BE2C (cell line): ENCODE measurements around the gene SPINK4. TPM values are rescaled to one million over a fixed set of nuclear protein-coding genes. Genes with fewer than 3 reads are reported as not detected.

Experiments
- DNase-seq: peaks from one replicate; pipeline ENCODE4 v3.0.0-alpha.2; 2020
- H3K27me3 ChIP-seq: fragments of 250-450 bp; sonication (Bioruptor Pico); 2 replicates; pipeline ENCODE4 v1.5.1; 2020; ENCODE audit warnings: mild to moderate bottlenecking
- H3K36me3 ChIP-seq: fragments of 250-450 bp; sonication (Bioruptor Pico); 2 replicates; pipeline ENCODE4 v1.5.1; 2020; ENCODE audit warnings: mild to moderate bottlenecking
- H3K4me1 ChIP-seq: fragments of 250-450 bp; sonication (Bioruptor Pico); 2 replicates; pipeline ENCODE4 v1.5.1; 2020
- H3K4me3 ChIP-seq: 2 replicates; pipeline ENCODE4 v1.5.1; 2011; ENCODE audit warnings: low read depth, low read length
- H3K9me3 ChIP-seq: fragments of 250-450 bp; sonication (Bioruptor Pico); 2 replicates; pipeline ENCODE4 v1.5.1; 2020
- CTCF ChIP-seq: IDR thresholded peaks from 2 replicates; pipeline ENCODE4 v1.5.1; 2012; ENCODE audit warnings: mild to moderate bottlenecking, low read depth, low read length
- polyA plus RNA-seq: library from polyadenylated mRNA; unstranded; fragments of >200 nt; gene quantifications from one replicate; pipeline ENCODE4 v1.2.1, GENCODE V29; 2012; ENCODE audit warnings: low read depth, missing spikeins; ENCODE audit not compliant: insufficient read length, insufficient read depth

Gene SPINK4
- polyA plus RNA-seq, result not detected

GRCh38 chr9:33239921-33240320 is at the start of gene SPINK4:
Gene SPINK4, plus strand, starts transcription at chr9:33240167. Its CDS starts 42 bp downstream, at chr9:33240209.
- no peak within 1 kb of the TSS for H3K4me3 ChIP-seq
- no peaks in the 10 kb centered on the region for H3K27me3 ChIP-seq
- H3K36me3 ChIP-seq, result no peaks in the 10 kb centered on the region
- DNase-seq, result peak; percentile 40
- TF ChIP-seq CTCF, result no peak
- peaks cover 7% of the 10 kb centered on the region for H3K4me1 ChIP-seq
- no peaks in the 10 kb centered on the region for H3K9me3 ChIP-seq

- TF ChIP-seq CTCF, result no peak
- Histone ChIP-seq H3K27me3 (no peaks in the 10 kb centered on the region), H3K4me1 (no peaks in the 10 kb centered on the region), H3K4me3 (no peak overlapping the region), H3K36me3 (no peaks in the 10 kb centered on the region), H3K9me3 (no peaks in the 10 kb centered on the region)
- no peak for DNase-seq
Observed at GRCh38 chr9:33192493-33193255, 47.3 kb upstream of the SPINK4 start.

GRCh38 chr9:33193818-33194217 is 46.1 kb upstream of the SPINK4 start:
- no peaks in the 10 kb centered on the region for H3K4me1 ChIP-seq
- TF ChIP-seq CTCF, result no peak
- DNase-seq, result no peak
- no peaks in the 10 kb centered on the region for H3K27me3 ChIP-seq
- no peaks in the 10 kb centered on the region for H3K9me3 ChIP-seq
- H3K36me3 ChIP-seq, result no peaks in the 10 kb centered on the region
- H3K4me3 ChIP-seq, result no peak overlapping the region

- Histone ChIP-seq H3K4me3 (no peak overlapping the region), H3K36me3 (no peaks in the 10 kb centered on the region), H3K27me3 (no peaks in the 10 kb centered on the region), H3K9me3 (no peaks in the 10 kb centered on the region), H3K4me1 (no peaks in the 10 kb centered on the region)
- no peak for TF ChIP-seq CTCF
- no peak for DNase-seq
Observed at GRCh38 chr9:33196736-33197135, 43.2 kb upstream of the SPINK4 start.

GRCh38 chr9:33197279-33198152 is 42.5 kb upstream of the SPINK4 start:
- Histone ChIP-seq H3K4me3 (no peak overlapping the region), H3K27me3 (no peaks in the 10 kb centered on the region), H3K4me1 (no peaks in the 10 kb centered on the region), H3K9me3 (no peaks in the 10 kb centered on the region), H3K36me3 (no peaks in the 10 kb centered on the region)
- DNase-seq, result no peak
- TF ChIP-seq CTCF, result no peak
